Measurements from ENCODE around the gene NAIF1.

DNA sequence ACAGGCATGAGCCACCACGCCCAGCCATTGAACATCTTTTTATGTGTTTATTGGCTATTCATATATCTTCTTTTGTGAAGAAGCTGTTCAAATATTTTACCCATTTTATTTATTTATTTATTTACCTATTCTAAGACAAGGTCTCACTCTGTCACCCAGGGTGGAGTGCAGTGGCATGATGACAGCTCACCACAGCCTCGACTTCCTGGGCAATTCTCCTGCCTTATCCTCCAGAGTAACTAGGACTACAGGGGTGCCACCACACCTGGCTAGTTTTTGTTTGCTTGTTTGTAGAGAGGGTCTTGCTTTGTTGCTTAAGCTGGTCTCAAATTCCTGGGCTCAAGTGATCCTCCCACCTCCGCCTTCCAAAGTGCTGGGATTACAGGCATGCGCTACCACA lies 33.5 kb downstream of the NAIF1 start:
- TF ChIP-seq, protein P1, sequence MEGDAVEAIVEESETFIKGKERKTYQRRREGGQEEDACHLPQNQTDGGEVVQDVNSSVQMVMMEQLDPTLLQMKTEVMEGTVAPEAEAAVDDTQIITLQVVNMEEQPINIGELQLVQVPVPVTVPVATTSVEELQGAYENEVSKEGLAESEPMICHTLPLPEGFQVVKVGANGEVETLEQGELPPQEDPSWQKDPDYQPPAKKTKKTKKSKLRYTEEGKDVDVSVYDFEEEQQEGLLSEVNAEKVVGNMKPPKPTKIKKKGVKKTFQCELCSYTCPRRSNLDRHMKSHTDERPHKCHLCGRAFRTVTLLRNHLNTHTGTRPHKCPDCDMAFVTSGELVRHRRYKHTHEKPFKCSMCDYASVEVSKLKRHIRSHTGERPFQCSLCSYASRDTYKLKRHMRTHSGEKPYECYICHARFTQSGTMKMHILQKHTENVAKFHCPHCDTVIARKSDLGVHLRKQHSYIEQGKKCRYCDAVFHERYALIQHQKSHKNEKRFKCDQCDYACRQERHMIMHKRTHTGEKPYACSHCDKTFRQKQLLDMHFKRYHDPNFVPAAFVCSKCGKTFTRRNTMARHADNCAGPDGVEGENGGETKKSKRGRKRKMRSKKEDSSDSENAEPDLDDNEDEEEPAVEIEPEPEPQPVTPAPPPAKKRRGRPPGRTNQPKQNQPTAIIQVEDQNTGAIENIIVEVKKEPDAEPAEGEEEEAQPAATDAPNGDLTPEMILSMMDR (IDR thresholded peaks at IDR 0.05): no peak
- no peak for TF ChIP-seq POLR2A (IDR thresholded peaks at IDR 0.05)
